Measurements from ENCODE around the gene ANKRD13D.

The ANKRD13D gene

DNA sequence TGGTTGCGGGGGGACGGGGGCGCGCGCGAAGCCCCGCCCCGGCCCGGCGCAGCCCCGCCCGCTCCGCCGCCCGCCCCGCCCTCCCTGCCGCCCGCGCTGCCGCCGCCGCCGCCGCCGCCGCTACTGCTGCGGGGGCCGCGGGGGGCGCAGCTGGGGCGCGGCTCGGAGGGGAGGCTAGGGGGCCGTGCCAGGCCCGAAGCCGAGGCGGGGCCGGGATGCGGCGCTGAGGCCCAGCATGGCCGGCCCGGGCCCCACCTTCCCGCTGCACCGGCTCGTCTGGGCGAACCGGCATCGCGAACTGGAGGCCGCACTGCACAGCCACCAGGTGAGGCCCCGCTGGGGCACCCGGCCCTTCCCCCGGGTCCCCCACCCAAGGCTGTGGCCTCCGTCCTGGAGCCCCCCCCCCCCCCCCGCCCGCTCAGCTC is at the start of gene ANKRD13D:
TSS of gene ANKRD13D (plus strand) at position 78 of the 425 bp plus-strand sequence. CDS start at position 236, 158 bp downstream.
- no peak for DNase-seq

DNA sequence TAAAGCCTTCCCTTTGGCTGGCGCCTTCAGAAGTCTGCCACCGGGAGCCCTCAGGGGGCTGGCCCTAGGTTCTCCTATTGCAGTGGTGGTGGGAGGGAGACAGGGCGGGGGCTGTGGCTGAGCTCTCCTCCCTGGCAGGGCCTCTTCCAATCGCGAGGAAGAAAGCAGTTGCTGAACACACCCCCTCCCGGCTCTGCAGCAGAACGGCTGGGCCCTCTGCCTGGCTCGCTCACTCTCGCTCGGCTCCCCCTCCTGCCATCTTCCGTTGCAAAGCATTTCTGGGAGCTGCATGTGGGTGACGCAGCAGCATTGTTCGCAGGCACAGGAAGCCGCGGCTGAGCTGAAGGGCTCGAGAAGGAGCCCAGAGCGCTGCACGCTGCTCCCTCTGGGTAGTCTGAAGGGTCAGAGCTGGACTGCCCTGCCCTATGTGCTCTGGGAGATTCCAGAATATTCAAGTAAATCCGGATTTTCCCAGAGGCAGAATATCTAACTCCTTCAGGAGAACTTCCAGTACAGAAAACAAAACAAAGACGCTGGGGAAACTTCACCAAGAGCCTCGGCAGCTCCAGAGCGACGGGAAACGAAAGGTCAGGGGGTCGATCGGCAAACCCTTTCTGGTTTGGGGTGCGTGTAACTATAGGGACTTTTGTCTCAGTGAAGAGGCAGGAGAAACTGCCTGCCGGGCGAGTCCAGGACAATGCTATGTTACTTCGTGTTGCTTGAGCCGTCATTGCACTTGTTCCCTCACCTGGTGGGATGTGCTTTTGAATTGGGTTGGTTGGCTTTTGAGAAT is 49.1 kb upstream of the ANKRD13D start:
- peak; percentile 99 for DNase-seq

DNA sequence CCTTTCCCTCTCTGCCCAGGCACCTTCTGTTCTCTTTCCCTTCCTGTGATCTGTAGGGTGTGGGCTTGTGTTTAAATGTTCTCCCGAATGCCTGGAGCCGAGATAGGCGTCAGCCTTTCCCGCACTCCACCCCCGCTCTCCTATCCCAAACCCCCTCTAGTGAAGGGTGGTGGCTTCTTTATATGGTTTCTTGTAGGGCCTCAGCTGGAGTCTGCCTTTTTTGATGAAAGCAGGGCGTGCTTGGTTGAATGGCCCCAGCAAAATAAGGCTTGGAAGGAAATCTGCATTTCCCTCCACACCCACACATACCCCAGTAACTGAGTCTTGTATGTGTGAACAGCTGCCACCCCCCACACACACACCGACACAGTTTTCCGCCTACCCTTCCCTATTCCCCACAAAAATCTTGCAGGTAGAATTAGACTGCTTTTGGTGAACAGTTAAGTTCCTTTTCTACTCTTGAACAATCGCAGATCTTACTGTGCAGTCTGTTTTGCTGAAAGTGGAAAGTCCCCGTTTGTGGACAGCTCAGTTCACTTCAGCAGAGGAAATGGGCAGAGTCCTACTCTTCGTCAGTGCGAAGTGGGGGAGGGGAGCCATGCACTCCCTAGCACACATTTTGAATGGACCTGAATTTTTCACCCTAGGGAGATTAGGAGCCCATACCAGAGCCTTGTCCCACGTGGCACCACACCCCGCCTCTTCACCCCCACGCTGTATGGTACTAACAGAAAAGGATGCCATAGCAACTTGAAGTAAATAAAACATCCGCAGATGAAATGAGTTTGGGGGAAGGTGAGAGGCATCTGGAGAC is 48.3 kb upstream of the ANKRD13D start:
- peak; percentile 81 for DNase-seq

DNA sequence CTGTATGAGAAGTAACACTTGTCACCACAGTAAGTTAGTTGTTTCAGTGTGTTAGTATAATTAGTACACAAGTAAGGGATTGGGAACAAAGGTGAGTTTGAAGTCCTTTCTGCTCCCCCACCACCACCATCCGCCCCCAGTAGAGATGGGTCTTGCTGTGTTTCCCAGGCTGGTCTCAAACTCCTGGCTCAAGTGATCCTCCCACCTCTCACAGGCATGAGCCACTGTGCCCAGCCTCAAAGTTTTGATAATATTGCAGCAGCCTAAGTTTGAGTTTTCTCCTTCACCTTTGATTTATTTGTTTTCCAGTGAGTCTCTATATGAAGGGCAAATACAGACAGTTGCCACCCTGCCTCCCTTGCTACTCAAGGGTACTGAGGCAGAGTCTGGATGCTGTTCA is 46.6 kb upstream of the ANKRD13D start:
- DNase-seq: no peak

DNA sequence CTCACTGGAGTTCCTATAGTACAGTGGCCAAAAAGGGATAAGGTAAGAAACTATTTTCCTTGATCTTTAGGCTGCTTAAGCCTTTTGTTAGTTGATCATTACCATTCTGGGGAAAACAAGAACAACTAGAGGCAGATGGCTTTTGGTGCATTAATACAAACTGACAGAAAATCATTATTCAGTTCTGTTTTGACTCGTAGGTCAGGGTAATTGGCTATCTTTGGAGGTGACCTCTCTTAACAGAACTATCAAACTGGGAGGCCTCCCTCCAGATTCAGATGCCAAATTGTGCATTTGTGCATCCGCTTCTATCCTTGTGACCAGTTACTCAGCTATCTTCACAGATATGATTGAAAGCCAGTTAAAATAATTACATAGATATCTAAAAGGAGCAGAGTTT is 46.1 kb upstream of the ANKRD13D start:
- no peak for DNase-seq

DNA sequence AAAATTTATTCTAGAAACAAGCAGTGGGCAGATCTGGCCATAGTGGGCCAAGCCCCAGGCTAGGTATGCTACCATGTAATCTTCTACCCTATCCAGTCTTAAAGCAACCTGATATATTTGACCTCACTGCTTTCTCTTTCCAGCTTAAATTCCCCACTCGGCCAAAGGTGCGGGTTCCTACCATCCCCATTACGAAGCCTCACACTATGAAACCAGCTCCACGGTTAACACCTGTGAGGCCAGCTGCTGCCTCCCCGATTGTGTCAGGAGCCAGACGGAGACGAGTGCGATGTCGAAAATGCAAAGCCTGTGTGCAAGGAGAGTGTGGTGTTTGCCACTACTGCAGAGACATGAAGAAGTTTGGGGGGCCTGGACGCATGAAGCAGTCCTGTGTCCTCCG is 44.1 kb upstream of the ANKRD13D start:
- no peak for DNase-seq

DNA sequence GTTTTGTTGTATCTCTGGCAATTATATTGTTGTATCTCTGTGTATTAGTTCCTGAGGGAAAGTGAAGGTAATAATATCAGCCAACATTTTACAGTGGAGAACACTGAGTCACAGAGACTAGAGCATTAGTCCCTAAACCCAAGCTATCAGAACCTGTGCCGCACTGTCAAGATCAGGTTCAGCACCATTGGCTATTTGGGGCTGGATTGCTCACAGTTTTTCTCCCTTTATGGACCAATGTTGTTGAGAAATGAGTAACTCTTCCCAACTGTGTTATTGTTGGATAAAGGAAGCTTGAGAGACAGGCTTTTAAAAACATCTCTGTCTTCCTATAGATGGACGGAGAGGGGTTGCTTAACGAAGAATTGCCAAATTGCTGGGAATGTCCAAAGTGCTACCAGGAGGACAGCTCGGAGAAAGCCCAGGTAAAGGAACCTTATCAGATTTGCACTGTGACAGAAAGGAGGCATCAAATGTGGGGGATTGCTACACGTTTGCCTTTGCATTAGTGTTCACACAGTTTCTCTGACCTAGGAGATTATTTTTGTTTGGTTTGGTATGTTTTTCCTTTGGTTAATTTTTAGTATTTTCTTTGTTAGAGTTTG is 41.1 kb upstream of the ANKRD13D start:
- no peak for DNase-seq

DNA sequence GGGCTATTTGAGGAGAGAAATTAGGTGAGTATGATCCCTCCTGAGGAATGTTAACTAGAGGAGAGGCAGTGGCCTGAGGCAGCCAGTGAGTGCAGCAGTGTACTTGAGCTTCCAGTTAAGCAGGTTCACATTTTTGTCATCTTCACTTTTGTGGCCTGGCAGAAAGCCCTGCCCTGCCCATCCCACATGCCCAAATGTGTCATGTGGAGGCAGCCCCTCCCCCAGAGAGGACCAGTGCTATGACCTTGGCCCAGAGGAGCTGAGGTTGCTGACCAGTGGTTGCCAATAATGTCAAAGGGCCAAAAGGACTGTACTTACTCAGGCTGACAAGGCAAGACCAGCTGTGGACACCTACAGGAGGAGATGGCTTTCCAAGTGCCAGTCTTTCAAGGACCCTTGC is 40.5 kb upstream of the ANKRD13D start:
- DNase-seq: peak; percentile 66

DNA sequence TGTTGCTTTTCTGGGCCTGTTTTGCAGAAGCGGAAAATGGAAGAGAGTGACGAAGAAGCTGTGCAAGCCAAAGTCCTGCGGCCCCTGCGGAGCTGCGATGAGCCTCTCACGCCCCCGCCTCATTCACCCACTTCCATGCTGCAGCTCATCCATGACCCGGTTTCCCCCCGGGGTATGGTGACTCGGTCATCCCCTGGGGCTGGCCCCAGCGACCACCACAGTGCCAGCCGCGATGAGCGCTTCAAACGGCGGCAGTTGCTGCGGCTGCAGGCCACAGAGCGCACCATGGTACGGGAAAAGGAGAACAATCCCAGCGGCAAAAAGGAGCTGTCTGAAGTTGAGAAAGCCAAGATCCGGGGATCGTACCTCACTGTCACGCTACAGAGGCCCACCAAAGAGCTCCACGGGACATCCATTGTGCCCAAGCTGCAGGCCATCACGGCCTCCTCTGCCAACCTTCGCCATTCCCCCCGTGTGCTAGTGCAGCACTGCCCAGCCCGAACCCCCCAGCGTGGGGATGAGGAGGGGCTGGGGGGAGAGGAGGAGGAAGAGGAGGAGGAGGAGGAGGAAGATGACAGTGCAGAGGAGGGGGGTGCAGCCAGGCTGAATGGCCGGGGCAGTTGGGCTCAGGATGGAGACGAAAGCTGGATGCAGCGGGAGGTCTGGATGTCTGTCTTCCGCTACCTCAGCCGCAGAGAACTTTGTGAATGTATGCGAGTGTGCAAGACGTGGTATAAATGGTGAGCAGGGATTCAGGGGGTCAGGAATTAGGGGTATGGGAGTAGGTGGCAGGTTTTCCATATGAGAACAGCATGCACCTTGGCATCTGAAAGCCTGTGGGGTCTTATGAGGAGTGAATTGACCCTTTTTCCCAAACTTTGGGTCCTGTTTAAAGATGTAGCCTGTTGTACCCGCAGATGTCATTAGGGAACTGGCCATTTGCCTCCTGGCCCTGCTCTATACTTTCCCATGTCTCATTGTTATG is 38.8 kb upstream of the ANKRD13D start:
- no peak for DNase-seq

DNA sequence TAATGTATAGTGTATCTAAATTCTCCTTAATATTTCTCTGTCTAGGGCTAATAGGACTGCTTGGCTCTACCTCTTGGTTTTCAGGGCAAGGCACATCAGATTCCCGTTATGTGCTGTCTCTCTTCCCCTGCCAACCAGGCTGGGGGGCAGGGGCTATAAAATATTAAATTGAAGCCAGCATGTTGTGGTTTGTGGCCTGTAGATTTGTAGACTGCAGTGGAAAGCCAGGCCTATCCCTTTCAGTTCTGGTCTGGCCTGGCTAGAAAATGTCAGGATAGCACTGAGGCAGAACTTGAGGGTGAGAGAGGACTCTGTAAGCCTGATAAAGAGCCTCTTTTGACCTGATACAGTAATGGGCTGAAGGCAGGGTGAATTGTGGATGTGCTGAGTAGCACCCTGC is 37.3 kb upstream of the ANKRD13D start:
- DNase-seq: no peak

DNA sequence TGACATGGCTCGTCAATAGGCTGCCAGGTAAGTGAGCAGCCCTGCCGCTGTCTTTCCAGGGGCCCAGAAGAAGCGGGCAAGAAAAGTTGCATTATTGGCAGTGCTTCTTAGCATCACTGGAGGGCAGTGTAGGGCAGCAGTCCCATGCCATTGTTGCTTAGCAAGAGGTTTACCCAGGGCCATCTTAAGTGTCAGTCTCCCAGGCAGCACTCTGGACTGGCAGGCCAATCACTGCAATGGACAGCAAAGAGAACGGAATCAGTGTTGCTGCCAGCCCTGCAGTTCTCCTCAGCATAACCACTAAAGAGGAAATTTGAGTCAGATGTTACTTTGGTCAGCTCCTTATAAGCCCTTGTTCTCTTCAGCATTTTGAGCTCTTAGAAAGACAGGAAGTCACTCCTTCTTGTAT is 36.3 kb upstream of the ANKRD13D start:
- peak; percentile 35 for DNase-seq

DNA sequence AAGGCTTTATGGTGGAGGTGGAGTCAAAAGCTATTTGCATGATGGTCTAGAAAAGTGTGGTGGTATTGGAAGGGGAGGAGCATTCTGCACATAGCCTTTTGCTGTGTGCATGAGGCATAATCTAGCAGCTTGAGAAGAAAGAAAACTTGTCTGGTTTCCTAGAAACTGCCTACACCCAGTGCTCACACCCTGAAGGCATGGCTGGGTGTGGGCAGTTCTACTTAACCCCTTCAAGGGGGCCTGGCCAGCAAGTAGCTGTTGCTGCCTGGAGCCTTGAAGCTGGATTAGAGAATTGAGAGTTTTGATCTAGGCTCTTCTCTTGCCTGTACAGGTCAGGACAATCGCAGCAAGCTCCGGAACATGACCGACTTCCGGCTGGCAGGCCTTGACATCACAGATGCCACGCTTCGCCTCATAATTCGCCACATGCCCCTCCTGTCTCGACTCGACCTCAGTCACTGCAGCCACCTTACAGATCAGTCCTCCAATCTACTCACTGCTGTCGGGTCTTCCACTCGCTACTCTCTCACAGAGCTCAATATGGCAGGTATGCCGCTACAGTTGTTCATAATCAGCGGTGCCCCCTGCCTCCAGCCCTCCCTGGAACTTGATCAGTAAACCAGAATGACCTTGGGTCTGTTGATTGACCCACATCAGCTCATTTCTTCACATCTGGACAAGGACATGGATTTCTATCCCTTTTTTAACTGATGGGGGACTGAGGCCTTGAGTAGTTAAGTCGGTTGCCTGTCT is 35.1 kb upstream of the ANKRD13D start:
- no peak for DNase-seq

DNA sequence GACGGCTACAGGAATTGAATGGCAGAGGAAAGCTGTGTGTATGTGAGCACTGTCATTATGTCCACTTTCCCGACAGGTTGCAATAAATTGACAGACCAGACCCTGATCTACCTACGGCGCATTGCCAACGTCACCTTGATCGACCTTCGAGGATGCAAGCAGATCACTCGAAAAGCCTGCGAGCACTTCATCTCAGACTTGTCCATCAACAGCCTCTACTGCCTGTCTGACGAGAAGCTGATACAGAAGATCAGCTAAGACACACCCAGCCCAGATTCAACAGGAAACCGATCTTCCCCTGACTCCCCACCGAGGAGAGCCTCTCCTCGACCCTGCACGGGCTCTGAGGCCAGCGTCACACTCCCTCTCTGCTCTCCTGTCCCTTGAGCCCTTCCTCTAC is 34.3 kb upstream of the ANKRD13D start:
- no peak for DNase-seq

DNA sequence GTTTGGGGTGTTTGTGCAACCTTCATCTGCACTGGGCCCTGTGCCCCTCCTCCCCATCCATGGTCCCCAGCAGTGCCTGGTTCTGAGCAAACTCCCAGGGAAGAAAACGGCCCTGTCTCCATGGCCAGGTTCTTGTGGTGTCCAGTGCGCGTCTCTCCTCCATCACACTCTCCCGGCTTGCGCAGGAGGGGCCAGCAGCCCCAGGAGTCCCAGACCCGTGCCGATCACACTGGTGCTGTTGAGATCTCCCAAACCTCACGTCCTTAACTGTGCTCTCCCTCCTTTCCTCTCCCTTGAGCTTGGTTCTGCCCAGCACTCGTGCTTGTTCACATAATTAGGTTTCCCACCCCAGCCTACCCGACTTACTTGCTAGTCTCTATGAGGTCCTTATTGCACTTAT is 33.8 kb upstream of the ANKRD13D start:
- DNase-seq: no peak

DNA sequence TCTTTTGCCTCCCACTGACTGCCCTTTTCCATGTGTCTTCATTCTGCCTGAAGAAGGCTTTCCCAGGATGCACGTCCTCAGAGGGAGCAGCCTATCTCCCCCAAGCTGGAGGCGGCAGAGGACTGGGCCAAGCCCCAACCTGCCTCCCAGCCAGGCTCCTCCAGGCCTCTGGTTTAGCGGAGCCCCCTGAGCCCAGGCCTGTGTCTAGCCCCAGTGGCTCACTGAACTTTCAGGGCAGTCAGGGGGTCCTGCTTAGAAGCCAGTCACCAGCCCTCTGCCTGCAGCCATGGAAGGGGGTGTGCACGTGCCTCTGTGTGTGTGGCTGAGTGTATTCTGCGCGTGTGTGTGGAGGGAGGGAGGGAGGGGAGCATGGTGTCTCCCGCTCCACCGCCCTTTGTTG is 33.2 kb upstream of the ANKRD13D start:
- no peak for DNase-seq

DNA sequence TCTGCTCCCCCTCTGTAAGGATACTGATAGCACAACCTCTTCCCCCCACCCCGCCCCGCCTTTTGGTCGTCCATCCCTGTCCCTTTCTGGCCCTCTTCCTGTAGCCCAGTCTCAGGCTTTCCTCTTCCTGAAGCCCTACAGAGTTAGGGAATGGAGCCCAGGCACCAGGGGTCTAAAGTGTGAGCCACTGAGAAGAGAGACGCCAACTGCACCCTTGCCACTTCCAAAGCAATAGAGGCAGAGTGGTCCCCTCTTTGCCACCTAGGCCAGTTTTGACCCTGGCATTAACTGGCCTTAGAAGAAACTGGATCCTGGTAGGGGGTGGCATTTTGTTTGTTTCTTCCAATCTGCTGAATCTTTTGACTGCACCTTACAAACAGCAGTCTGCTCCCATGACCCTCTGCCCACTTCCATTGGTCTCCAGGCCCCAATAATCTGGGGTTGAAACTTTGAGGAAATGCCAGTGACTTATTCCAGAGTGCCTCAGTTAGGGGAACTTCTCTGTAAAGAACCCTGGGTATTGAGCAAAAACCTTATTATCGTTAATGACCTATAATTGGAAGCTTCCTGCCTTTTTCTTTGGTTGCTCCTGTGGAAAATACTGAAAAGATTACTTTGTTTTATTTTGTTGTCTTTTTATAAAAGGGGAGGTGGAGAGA is 32.5 kb upstream of the ANKRD13D start:
- no peak for DNase-seq

DNA sequence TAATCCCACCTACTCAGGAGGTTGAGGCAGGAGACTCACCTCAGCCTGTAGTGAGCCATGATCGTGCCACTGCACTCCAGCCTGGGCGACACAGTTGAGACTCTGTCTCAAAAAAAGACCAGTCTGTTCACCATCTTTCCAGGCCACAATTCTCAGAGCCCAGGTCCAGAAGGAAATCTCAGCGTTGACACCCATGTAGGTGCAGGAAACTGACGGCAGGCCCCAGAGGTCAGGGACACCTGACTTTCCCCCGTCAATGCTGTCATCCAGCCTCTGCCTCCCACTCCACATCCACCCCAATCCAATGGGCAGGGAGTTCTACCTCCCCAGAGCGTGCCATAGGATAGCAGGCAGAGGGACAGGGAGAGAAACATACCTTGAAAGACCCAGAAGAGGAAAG is 28.7 kb upstream of the ANKRD13D start:
- DNase-seq: no peak

DNA sequence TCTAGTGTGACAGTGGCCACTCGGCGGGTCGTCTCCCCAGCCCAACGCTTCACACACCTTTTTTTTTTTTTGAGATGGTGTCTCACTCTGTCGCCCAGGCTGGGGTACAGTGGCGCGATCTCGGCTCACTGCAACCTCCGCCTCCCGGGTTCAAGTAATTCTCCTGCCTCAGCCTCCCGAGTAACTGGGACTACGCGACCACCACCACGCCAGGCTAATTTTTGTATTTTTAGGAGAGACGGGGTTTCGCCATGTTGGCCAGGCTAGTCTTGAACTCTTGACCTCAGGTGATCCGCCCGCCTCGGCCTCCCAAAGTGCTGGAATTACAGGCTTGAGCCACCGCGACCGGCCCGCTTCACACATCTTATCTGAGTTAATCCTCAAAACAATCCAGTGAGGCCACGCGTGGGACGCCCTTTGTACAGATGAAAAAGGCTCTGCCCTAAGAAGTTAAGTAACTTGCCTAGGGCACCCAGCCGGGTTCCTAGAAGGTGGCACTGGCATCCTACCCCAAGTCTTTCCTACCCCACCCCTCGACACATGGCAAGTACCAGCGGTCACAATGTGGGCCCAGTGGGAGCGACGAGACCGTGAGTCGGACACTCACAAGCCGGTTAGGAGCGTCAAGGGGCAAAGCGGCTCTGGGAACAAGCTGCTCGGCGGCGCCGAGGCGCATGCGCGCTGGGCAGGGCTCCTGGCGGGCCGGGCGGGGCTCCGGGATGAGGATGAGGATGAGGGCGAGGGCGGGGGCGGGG is 28.0 kb upstream of the ANKRD13D start:
- peak; percentile 69 for DNase-seq

DNA sequence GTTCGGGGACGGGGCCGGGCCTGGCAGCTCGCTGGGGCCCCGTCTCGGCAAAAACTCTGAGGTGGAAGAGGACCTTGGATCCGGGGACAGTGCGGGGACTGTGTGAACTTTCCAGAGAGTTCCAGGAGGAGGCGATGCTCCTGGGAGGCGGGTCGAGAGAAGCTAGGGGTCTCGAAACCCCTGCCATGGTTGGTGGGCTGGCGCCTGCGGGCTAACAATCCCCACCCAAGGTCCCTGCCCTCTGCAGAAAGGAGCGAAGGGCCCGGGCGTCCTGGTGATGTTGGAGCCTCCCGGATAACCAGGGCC is 27.5 kb upstream of the ANKRD13D start:
- DNase-seq: no peak

DNA sequence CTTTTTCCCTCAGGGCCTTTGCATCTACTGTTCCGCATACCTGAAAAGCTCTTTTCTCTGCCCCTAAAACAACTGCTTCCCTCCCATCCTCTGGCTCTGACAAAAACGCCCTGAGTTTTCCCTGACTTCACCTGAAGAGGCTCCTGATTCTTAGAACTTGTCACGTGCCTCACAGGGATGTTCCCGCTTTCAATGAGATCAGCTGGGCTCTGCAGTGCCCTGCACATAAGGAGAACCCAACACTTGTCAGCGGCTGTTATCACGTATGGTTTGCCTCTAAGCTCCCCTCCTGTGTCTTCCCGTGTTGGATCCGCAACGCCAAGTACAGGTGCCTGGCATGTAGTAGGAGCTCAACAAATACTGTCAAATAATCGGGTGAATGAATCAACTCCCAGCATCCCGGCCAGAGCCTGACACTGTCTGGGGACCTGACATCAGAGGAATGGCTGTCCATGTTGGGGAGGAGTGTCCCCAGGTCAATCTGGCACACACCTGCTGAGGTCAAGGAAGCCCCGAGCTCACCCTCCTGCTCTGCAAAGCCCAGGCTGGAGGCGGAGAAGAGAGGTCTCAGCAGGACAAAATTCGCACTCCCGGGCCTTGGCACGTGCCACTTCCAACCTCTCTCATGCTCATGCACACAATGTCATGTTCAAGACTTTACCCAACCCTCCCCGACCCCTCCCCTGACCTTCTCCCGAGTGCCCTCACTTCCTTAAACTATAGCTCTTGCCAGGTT is 27.0 kb upstream of the ANKRD13D start:
- DNase-seq: no peak

Measured in EL (cell line).